Aorta (tissue), 5 donors: ENCODE results near the gene PUM2. TPM values are rescaled to one million over a fixed set of nuclear protein-coding genes. Genes with fewer than 3 reads are reported as not detected.

ENCODE experiments used
- ATAC-seq: fragments of 200-7000 bp; cut with Tn5 transposase; one replicate; pipeline ENCODE4 v1.9.1; 2022; ENCODE audit warnings: moderate library complexity; ENCODE audit not compliant: low FRiP score
- DNase-seq, 2 donors: peaks; one replicate each; pipeline ENCODE4 v3.0.0-alpha.2; 2020
- H3K27ac ChIP-seq, 2 donors: one replicate each; pipeline ENCODE4 v1.5.1; 2013; ENCODE audit warnings: low read length in 2 of 2, mild to moderate bottlenecking in 2 of 2, moderate library complexity in 2 of 2, control low read depth in 1 of 2, inconsistent platforms in 1 of 2, low read depth in 1 of 2
- H3K27me3 ChIP-seq, 2 donors: one replicate each; pipeline ENCODE4 v1.6.1; 2013; ENCODE audit warnings: control low read depth in 1 of 2, low read length in 1 of 2, mild to moderate bottlenecking in 1 of 2, moderate library complexity in 1 of 2; ENCODE audit not compliant: insufficient read depth in 2 of 2, control insufficient read depth in 1 of 2
- H3K36me3 ChIP-seq, 2 donors: one replicate each; pipeline ENCODE4 v1.6.1; 2013; ENCODE audit warnings: control low read depth in 1 of 2, low read length in 1 of 2, mild to moderate bottlenecking in 1 of 2; ENCODE audit not compliant: insufficient read depth in 2 of 2, control insufficient read depth in 1 of 2
- H3K4me1 ChIP-seq, 2 donors: one replicate each; pipeline ENCODE4 v1.6.1; 2013; ENCODE audit warnings: low read length in 2 of 2, control low read depth in 1 of 2, mild to moderate bottlenecking in 1 of 2, moderate library complexity in 1 of 2; ENCODE audit not compliant: insufficient read depth in 2 of 2, control insufficient read depth in 1 of 2
- H3K4me3 ChIP-seq, 2 donors: one replicate each; pipeline ENCODE4 v1.5.1; 2013; ENCODE audit warnings: low read length in 2 of 2, control low read depth in 1 of 2, mild to moderate bottlenecking in 1 of 2
- H3K9me3 ChIP-seq: one replicate; pipeline ENCODE4 v1.6.1; 2013; ENCODE audit warnings: mild to moderate bottlenecking, low read length; ENCODE audit not compliant: control insufficient read depth
- WGBS, 2 donors: extraction: QIAGEN DNeasy Blood & Tissue Kit; methylation state at CpG; one replicate each; pipeline ENCODE4 v1.1.7; 2013; 5-methylcytosine and 5-hydroxymethylcytosine counted together
- intact Hi-C, 2 donors: fragments of 100-400 bp; cut with DNase I; formaldehyde crosslinking; loops; one replicate each; pipeline versions ENCODE4 v1.14.2 to v1.15.0; 2022
- polyA plus RNA-seq, 2 donors: library from polyadenylated mRNA; stranded (reverse); fragments of 200-250 nt; gene quantifications; one replicate each; pipeline ENCODE4 v1.2.3, GENCODE V29; 2013
- total RNA-seq, 2 donors: library from RNA; stranded (reverse); fragmentation: NEBNext Ultra II Directional; extraction: Animal tissue kit (Norgen Biotek cat#: 25700); gene quantifications; one replicate each; pipeline ENCODE4 v1.2.1, GENCODE V29; 2021
- donor health status: healthy with polysubstance abuse.
- donor health status: Bipolar disorder and iron deficiency.
- donor health status: DM: no; HTN: no; CAD: no.
- donor health status: DM: no; HTN: no; CAD: no.
- donor health status: DM: yes; HTN: yes; CAD: no.

Gene PUM2
- total and polyA plus RNA-seq, 4 donors: 21.3 to 104 (median 57.2) TPM

GRCh38 chr2:20231598-20232026 is 119.0 kb downstream of the PUM2 start:
- WGBS, 2 donors: 85 to 86% methylated on average over 6 of the region's 6 CpGs
- H3K4me1 ChIP-seq: no peaks in the 10 kb centered on the region
- H3K36me3 ChIP-seq: no peaks in the 10 kb centered on the region
- no peak overlapping the region for H3K27ac ChIP-seq
- intact Hi-C loops: no loop called here
- no peaks in the 10 kb centered on the region for H3K9me3 ChIP-seq
- DNase-seq: peak in 1 of 2 donors; percentile 51
- no peak overlapping the region for H3K4me3 ChIP-seq
- no peaks in the 10 kb centered on the region for H3K27me3 ChIP-seq
- no peak for ATAC-seq

GRCh38 chr2:20231159-20231558 is 119.5 kb downstream of the PUM2 start:
- DNase-seq (peak in 1 of 2 donors; percentile 66), ATAC-seq (no peak)
- no peak overlapping the region for H3K27ac ChIP-seq
- H3K36me3 ChIP-seq: no peaks in the 10 kb centered on the region
- no peaks in the 10 kb centered on the region for H3K4me1 ChIP-seq
- no peaks in the 10 kb centered on the region for H3K27me3 ChIP-seq
- no peak overlapping the region for H3K4me3 ChIP-seq
- 93% methylated on average over 6 of the region's 6 CpGs for WGBS, 2 donors
- intact Hi-C loops: no loop called here
- no peaks in the 10 kb centered on the region for H3K9me3 ChIP-seq

GRCh38 chr2:20230114-20230425 is 120.6 kb downstream of the PUM2 start:
- Histone ChIP-seq H3K9me3 (no peaks in the 10 kb centered on the region), H3K27me3 (no peaks in the 10 kb centered on the region), H3K36me3 (no peaks in the 10 kb centered on the region), H3K27ac (no peak overlapping the region), H3K4me3 (no peak overlapping the region), H3K4me1 (no peaks in the 10 kb centered on the region)
- ATAC-seq (no peak), DNase-seq (no peak)
- intact Hi-C loops: no loop called here
- WGBS, 2 donors: 86 to 95% methylated on average over 4 of the region's 4 CpGs

- ATAC-seq (no peak), DNase-seq (no peak)
- Histone ChIP-seq H3K9me3 (no peaks in the 10 kb centered on the region), H3K4me3 (no peak overlapping the region), H3K36me3 (no peaks in the 10 kb centered on the region), H3K4me1 (no peaks in the 10 kb centered on the region), H3K27ac (no peak overlapping the region), H3K27me3 (no peaks in the 10 kb centered on the region)
- intact Hi-C loops: no loop called here
- 88 to 89% methylated on average over 8 of the region's 8 CpGs for WGBS, 2 donors
Measured at GRCh38 chr2:20229322-20230113, 121.1 kb downstream of the PUM2 start.

- WGBS, 2 donors: 92 to 96% methylated on average over 10 of the region's 10 CpGs
- Histone ChIP-seq H3K4me3 (no peak overlapping the region), H3K4me1 (no peaks in the 10 kb centered on the region), H3K27me3 (no peaks in the 10 kb centered on the region), H3K27ac (no peak overlapping the region), H3K36me3 (no peaks in the 10 kb centered on the region), H3K9me3 (no peaks in the 10 kb centered on the region)
- DNase-seq (no peak), ATAC-seq (no peak)
- intact Hi-C loops: no loop called here
Measured at GRCh38 chr2:20227894-20228505, 122.6 kb downstream of the PUM2 start.

- no peak for ATAC-seq
- intact Hi-C loops: no loop called here
- Histone ChIP-seq H3K4me3 (no peak overlapping the region), H3K9me3 (no peaks in the 10 kb centered on the region), H3K27ac (no peak overlapping the region), H3K36me3 (no peaks in the 10 kb centered on the region), H3K4me1 (no peaks in the 10 kb centered on the region), H3K27me3 (no peaks in the 10 kb centered on the region)
- DNase-seq: peak in 1 of 2 donors; percentile 48
- WGBS, 2 donors: 90 to 92% methylated on average over 14 of the region's 14 CpGs
Measured at GRCh38 chr2:20226152-20226545, 124.5 kb downstream of the PUM2 start.

GRCh38 chr2:20225294-20226151 is 125.1 kb downstream of the PUM2 start:
- Histone ChIP-seq H3K27me3 (no peaks in the 10 kb centered on the region), H3K36me3 (no peaks in the 10 kb centered on the region), H3K9me3 (no peaks in the 10 kb centered on the region), H3K4me3 (peak overlapping the region; percentile 51 to 59), H3K27ac (no peak overlapping the region), H3K4me1 (no peaks in the 10 kb centered on the region)
- WGBS, 2 donors: 11 to 13% methylated on average over 65 to 66 of the region's 66 CpGs
- peak in 1 of 2 donors; percentile 79 for DNase-seq
- ATAC-seq: peak; percentile 72
- intact Hi-C loops: no loop called here

GRCh38 chr2:20224716-20225293 is 125.8 kb downstream of the PUM2 start, which contains the start of gene SDC1:
SDC1 (minus strand) TSS chr2:20225130; CDS start chr2:20224867, 263 bp downstream.
- intact Hi-C loops: loop anchor here (5.0 kb wide), 1 partner anchor 88 kb away; no protein-coding TSS in a partner anchor
- DNase-seq: peak; percentile 61 to 87
- peak within 1 kb of the TSS; percentile 51 to 59 for H3K4me3 ChIP-seq
- no peaks in the 10 kb centered on the region for H3K36me3 ChIP-seq
- H3K27ac ChIP-seq: no peak within 1 kb of the TSS
- H3K27me3 ChIP-seq: no peaks in the 10 kb centered on the region
- H3K9me3 ChIP-seq: no peaks in the 10 kb centered on the region
- 0 to 1% methylated on average over 56 to 65 of the region's 65 CpGs for WGBS, 2 donors
- peak; percentile 45 for ATAC-seq
- no peaks in the 10 kb centered on the region for H3K4me1 ChIP-seq
